Fibroblast of skin of right quadriceps (primary cell): ENCODE measurements around the gene PLCXD1.

ENCODE experiments used
- DNase-seq: peaks from one replicate; pipeline ENCODE4 v3.0.0-alpha.2; 2013

The PLCXD1 gene

GRCh38 chrX:352582-353314 lies 71.6 kb downstream of the PLCXD1 start:
- DNase-seq, result no peak
